Measurements from ENCODE around the gene SERP2.

Gene SERP2

GRCh38 chr13:44400736-44401135 is 27.1 kb downstream of the SERP2 start:
- DNase-seq (ENCODE audit: low read depth) = no peak
- no peak for TF ChIP-seq CTCF (IDR thresholded peaks at IDR 0.05; ENCODE audit: insufficient read depth, low read depth, low read length, missing control alignments)
- H3K4me3 ChIP-seq (ENCODE audit: low read depth, low read length) = no peak overlapping the region

- DNase-seq (ENCODE audit: low read depth) = no peak
- no peak overlapping the region for H3K4me3 ChIP-seq (ENCODE audit: low read depth, low read length)
- TF ChIP-seq CTCF (IDR thresholded peaks at IDR 0.05; ENCODE audit: insufficient read depth, low read depth, low read length, missing control alignments) = no peak
These were observed 28.0 kb downstream of the SERP2 start for GRCh38 chr13:44401577-44401976.

- DNase-seq (ENCODE audit: low read depth) = no peak
- TF ChIP-seq CTCF (IDR thresholded peaks at IDR 0.05; ENCODE audit: insufficient read depth, low read depth, low read length, missing control alignments) = no peak
- no peak overlapping the region for H3K4me3 ChIP-seq (ENCODE audit: low read depth, low read length)
These were observed 29.3 kb downstream of the SERP2 start for GRCh38 chr13:44402899-44403445.

GRCh38 chr13:44403461-44404056 is 29.9 kb downstream of the SERP2 start:
- no peak for DNase-seq (ENCODE audit: low read depth)
- H3K4me3 ChIP-seq (ENCODE audit: low read depth, low read length) = no peak overlapping the region
- no peak for TF ChIP-seq CTCF (IDR thresholded peaks at IDR 0.05; ENCODE audit: insufficient read depth, low read depth, low read length, missing control alignments)

- no peak overlapping the region for H3K4me3 ChIP-seq (ENCODE audit: low read depth, low read length)
- TF ChIP-seq CTCF (IDR thresholded peaks at IDR 0.05; ENCODE audit: insufficient read depth, low read depth, low read length, missing control alignments) = no peak
- DNase-seq (ENCODE audit: low read depth) = no peak
These were observed 30.9 kb downstream of the SERP2 start for GRCh38 chr13:44404261-44405132.

GRCh38 chr13:44406617-44407016 is 33.0 kb downstream of the SERP2 start:
- TF ChIP-seq CTCF (IDR thresholded peaks at IDR 0.05; ENCODE audit: insufficient read depth, low read depth, low read length, missing control alignments) = no peak
- no peak for DNase-seq (ENCODE audit: low read depth)

More at GRCh38 chr13:44406617-44407016, 33.0 kb downstream of the SERP2 start:
- no peak overlapping the region for H3K4me3 ChIP-seq (ENCODE audit: low read depth, low read length)
